Hepatocyte (in vitro differentiated cells): ENCODE data around the gene CHD5.

Experiments
- EZH2 ChIP-seq: fragments of 200-600 bp; sonication (generic); IDR thresholded peaks from 2 replicates; pipeline ENCODE4 v1.6.1; 2016; ENCODE audit warnings: antibody characterized with exemption, mild to moderate bottlenecking, borderline replicate concordance
- EZH2phosphoT487 ChIP-seq: fragments of 200-600 bp; sonication (generic); IDR thresholded peaks from one replicate; pipeline ENCODE4 v1.6.1; 2018; ENCODE audit warnings: antibody characterized with exemption, mild to moderate bottlenecking, low read depth, moderate library complexity; ENCODE audit not compliant: unreplicated experiment, severe bottlenecking
- TF ChIP-seq, protein P1 (sequence below): fragments of 200-600 bp; sonication (generic); IDR thresholded peaks from 2 replicates; pipeline ENCODE4 v1.5.1; 2016; ENCODE audit warnings: antibody characterized with exemption, mild to moderate bottlenecking; ENCODE audit not compliant: poor library complexity

DNA sequence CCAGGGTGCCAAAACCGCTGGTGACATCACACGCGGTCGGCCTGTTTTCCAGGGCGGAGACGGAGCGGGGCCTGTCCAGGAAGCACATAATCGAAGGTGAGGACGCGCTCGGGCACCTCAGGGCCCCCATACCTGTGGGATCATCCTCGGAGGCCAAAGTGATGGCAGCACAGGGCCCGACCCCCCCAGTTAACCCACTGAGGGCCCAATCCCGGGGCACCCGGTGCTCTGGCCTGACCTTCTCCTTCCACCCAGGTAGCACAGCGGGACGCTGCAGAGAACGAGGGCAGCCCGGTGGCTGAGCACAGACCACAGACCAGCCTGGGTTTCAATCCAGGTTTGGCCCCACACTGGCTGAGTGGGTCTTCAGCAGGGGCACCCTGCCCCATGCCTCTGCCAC is 91.2 kb downstream of the CHD5 start:
- TF ChIP-seq, protein P1, sequence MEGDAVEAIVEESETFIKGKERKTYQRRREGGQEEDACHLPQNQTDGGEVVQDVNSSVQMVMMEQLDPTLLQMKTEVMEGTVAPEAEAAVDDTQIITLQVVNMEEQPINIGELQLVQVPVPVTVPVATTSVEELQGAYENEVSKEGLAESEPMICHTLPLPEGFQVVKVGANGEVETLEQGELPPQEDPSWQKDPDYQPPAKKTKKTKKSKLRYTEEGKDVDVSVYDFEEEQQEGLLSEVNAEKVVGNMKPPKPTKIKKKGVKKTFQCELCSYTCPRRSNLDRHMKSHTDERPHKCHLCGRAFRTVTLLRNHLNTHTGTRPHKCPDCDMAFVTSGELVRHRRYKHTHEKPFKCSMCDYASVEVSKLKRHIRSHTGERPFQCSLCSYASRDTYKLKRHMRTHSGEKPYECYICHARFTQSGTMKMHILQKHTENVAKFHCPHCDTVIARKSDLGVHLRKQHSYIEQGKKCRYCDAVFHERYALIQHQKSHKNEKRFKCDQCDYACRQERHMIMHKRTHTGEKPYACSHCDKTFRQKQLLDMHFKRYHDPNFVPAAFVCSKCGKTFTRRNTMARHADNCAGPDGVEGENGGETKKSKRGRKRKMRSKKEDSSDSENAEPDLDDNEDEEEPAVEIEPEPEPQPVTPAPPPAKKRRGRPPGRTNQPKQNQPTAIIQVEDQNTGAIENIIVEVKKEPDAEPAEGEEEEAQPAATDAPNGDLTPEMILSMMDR: no peak
- TF ChIP-seq EZH2 (no peak), EZH2phosphoT487 (no peak)
